HFF-Myc (cell line): ENCODE results near the gene MCC.

Source experiments
- DNase-seq: peaks from one replicate; pipeline ENCODE4 v3.0.0-alpha.2; 2011; ENCODE audit warnings: low read depth; ENCODE audit errors: extremely low read depth
- H3K4me3 ChIP-seq: replicated peaks from 2 replicates; pipeline ENCODE4 v1.5.1; 2011; ENCODE audit warnings: low read depth, mild to moderate bottlenecking, control low read depth, low read length
- TF ChIP-seq, protein P1 (sequence below): IDR thresholded peaks from 2 replicates; pipeline ENCODE4 v1.5.1; 2012; ENCODE audit warnings: mild to moderate bottlenecking, low read depth, low read length, control low read depth; ENCODE audit errors: missing control alignments

The MCC gene

DNA sequence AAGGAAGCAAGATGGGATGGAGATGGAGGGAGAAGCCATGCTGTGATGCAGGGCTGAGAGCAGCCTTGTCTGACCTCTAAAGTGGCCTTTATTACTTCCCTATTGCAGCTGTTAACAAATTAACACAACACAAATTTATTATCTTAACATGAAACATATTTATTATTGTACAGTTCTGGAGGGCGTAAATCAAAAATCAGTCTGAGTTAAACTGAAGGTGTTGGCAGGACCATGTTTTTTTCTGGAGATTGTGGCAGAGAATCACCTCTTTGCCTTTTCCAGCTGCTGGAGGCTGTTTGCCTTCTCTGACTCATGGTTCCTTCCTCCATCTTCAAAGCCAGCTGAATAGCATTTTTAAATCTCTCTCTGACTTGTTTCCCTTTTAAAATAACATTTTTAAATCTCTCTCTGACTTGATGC, 7.2 kb upstream of the MCC start:
- DNase-seq, result no peak
- TF ChIP-seq, protein P1, sequence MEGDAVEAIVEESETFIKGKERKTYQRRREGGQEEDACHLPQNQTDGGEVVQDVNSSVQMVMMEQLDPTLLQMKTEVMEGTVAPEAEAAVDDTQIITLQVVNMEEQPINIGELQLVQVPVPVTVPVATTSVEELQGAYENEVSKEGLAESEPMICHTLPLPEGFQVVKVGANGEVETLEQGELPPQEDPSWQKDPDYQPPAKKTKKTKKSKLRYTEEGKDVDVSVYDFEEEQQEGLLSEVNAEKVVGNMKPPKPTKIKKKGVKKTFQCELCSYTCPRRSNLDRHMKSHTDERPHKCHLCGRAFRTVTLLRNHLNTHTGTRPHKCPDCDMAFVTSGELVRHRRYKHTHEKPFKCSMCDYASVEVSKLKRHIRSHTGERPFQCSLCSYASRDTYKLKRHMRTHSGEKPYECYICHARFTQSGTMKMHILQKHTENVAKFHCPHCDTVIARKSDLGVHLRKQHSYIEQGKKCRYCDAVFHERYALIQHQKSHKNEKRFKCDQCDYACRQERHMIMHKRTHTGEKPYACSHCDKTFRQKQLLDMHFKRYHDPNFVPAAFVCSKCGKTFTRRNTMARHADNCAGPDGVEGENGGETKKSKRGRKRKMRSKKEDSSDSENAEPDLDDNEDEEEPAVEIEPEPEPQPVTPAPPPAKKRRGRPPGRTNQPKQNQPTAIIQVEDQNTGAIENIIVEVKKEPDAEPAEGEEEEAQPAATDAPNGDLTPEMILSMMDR, result no peak
- no peak overlapping the region for H3K4me3 ChIP-seq

DNA sequence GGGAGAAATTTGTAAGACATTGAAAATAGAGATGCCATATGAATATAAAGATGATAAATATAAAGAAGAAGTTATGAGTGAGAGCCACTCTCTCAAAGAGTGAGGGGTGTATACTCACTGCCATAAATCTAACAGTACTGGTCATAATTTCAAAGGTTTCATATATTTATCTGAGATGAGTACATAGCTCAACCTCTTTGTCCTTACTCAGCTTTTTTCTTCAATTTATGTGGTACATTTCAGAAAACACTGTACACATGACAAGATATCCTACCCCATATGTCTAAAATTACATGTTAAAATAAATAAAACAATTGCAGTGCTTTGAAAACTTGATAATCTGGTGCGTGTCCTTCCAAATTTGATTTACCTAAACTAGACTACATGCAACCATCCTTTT, 5.2 kb upstream of the MCC start:
- no peak overlapping the region for H3K4me3 ChIP-seq
- no peak for DNase-seq
- TF ChIP-seq, protein P1, result no peak

GRCh38 chr5:113491022-113491421, 2.8 kb upstream of the MCC start:
- TF ChIP-seq, protein P1, result no peak
- H3K4me3 ChIP-seq, result no peak overlapping the region
- DNase-seq, result no peak

- TF ChIP-seq, protein P1, result no peak
- DNase-seq, result no peak
- H3K4me3 ChIP-seq, result no peak overlapping the region
These were observed 2.1 kb upstream of the MCC start for GRCh38 chr5:113490317-113490716.

DNA sequence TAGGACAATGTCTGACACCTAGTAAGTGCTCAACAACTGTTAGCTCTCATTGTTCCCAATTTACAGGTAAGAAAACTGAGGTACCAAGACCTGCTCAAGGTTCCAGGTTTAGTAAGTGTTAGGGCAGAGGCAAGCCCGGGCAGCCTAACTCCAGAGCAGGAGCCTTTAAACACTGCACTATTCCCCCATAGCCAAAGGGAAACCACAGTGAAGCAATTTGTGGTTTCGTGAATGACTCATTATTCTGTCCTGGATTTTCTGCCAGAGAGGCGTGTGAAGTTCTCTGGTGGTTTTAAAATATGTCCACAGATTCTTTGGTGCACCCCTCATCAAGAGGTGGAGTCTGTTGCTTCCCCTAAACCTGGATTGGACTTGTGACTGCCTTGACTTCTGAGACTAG, 1.0 kb upstream of the MCC start:
- TF ChIP-seq, protein P1, result no peak
- DNase-seq, result peak; percentile 96
- H3K4me3 ChIP-seq, result no peak overlapping the region

DNA sequence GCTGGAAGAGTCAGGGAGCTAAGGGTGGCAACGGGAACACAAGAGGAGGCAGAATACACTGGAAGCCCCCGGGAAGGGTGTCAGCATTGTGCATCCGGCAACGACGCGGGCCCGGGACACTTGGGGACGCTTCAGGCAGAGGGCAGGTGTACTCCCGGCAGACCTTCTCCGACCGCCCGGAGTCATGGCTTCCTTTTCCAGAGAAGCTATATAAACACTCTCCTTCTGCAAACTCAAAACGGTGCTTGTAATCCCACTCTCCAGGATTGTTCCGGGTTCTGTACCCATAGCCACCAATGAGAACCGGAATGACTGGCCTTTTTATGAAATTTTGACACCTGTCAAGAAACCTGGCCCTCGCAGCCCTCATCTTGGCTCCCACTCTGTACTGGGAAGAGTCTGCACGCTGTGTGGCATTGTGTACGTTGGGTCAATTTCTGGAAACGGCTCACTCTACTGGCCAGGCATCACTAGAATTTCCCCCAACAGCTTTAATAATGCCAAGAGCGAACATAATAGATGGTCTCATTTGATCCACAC, 462 bp upstream of the MCC start:
- DNase-seq, result no peak
- H3K4me3 ChIP-seq, result peak overlapping the region; percentile 61
- TF ChIP-seq, protein P1, result no peak

GRCh38 chr5:113487416-113487780, 855 bp downstream of the MCC start:
- TF ChIP-seq, protein P1, result no peak
- DNase-seq, result no peak
- H3K4me3 ChIP-seq, result peak overlapping the region; percentile 61
